Mononuclear cell (primary cell): ENCODE results near the gene ASB8. TPM values are rescaled to one million over a fixed set of nuclear protein-coding genes. Genes with fewer than 3 reads are reported as not detected.

Source experiments
- H3K27me3 ChIP-seq: 2 replicates; pipeline ENCODE4 v1.6.0; 2011; ENCODE audit warnings: low read length, control low read depth; ENCODE audit not compliant: insufficient read depth
- H3K4me1 ChIP-seq: 2 replicates; pipeline ENCODE4 v1.5.1; 2011; ENCODE audit warnings: mild to moderate bottlenecking, low read length, control low read depth; ENCODE audit not compliant: insufficient read depth
- H3K4me3 ChIP-seq: 2 replicates; pipeline ENCODE4 v1.5.1; 2011; ENCODE audit warnings: mild to moderate bottlenecking, low read length, moderate library complexity
- H3K9me3 ChIP-seq: 2 replicates; pipeline ENCODE4 v1.5.1; 2011; ENCODE audit warnings: low read depth, mild to moderate bottlenecking, control low read depth, low read length
- total RNA-seq: library from RNA; depleted of rRNA; stranded (reverse); fragments of >200 nt; gene quantifications from one replicate; pipeline ENCODE4 v1.2.3, GENCODE V29; 2012

The ASB8 gene
- total RNA-seq, 1 donor: 47.3 TPM

- Histone ChIP-seq H3K4me1 (peaks cover 19% of the 10 kb centered on the region), H3K4me3 (no peak overlapping the region), H3K9me3 (no peaks in the 10 kb centered on the region), H3K27me3 (no peaks in the 10 kb centered on the region)
Observed at GRCh38 chr12:48109424-48109823, 47.9 kb downstream of the ASB8 start.

GRCh38 chr12:48106681-48107613, 50.4 kb downstream of the ASB8 start:
- Histone ChIP-seq H3K27me3 (no peaks in the 10 kb centered on the region), H3K9me3 (no peaks in the 10 kb centered on the region), H3K4me3 (peak overlapping the region; percentile 81), H3K4me1 (peaks cover 21% of the 10 kb centered on the region)

GRCh38 chr12:48105867-48106680, 51.2 kb downstream of the ASB8 start, which contains the start of gene SENP1:
SENP1 (minus strand) TSS chr12:48106079; CDS start chr12:48101472, 4,607 bp downstream.
- Histone ChIP-seq H3K27me3 (no peaks in the 10 kb centered on the region), H3K4me1 (peaks cover 21% of the 10 kb centered on the region), H3K9me3 (no peaks in the 10 kb centered on the region), H3K4me3 (peak within 1 kb of the TSS; percentile 81)

- H3K4me3 ChIP-seq: peak overlapping the region; percentile 81
- peaks cover 21% of the 10 kb centered on the region for H3K4me1 ChIP-seq
- no peaks in the 10 kb centered on the region for H3K9me3 ChIP-seq
- H3K27me3 ChIP-seq: no peaks in the 10 kb centered on the region
Observed at GRCh38 chr12:48105321-48105866, 51.9 kb downstream of the ASB8 start.

- H3K4me1 ChIP-seq: peaks cover 21% of the 10 kb centered on the region
- H3K27me3 ChIP-seq: no peaks in the 10 kb centered on the region
- no peak overlapping the region for H3K4me3 ChIP-seq
- no peaks in the 10 kb centered on the region for H3K9me3 ChIP-seq
Observed at GRCh38 chr12:48104531-48104930, 52.8 kb downstream of the ASB8 start.

Other genes with a start within 250 kb of the ASB8 start
- gene TMEM106C, start 193.9 kb downstream of the ASB8 start, total RNA-seq: 17.3 TPM
- not detected for gene COL2A1, start 153.0 kb downstream of the ASB8 start, total RNA-seq
- gene SENP1, start 51.4 kb downstream of the ASB8 start, total RNA-seq: 52.9 TPM
- gene PFKM, start 38.2 kb downstream of the ASB8 start, total RNA-seq: 4.3 TPM
- 0.63 TPM for gene CCDC184, start 26.1 kb upstream of the ASB8 start, total RNA-seq
- gene OR10AD1, start 45.8 kb upstream of the ASB8 start, total RNA-seq: not detected
- gene ZNF641, start 193.4 kb upstream of the ASB8 start, total RNA-seq: 19.9 TPM